Activated CD8-positive, alpha-beta T cell treated with anti-CD3 and anti-CD28 coated beads, Interleukin-2, amount 10 ng/mL, durations not matched to agents 7 days and 5 days (primary cell): ENCODE data around the gene EDC3. TPM values are rescaled to one million over a fixed set of nuclear protein-coding genes. Genes with fewer than 3 reads are reported as not detected.

Source experiments
- ATAC-seq: fragments of 150-1000 bp; cut with Tn5 transposase; one replicate; pipeline ENCODE4 v1.10.0; 2021; ENCODE audit warnings: moderate library complexity
- CTCF ChIA-PET: fragments of 350-600 bp; sonication (Branson Sonifier 250); formaldehyde crosslinking; loops from one replicate; lab custom pipeline; 2021; ENCODE audit warnings: antibody characterized with exemption; lab: Charles Lee
- POLR2A ChIA-PET: fragments of 350-600 bp; sonication (Branson Sonifier 250); formaldehyde crosslinking; loops from one replicate; lab custom pipeline; 2021; ENCODE audit warnings: antibody characterized with exemption; lab: Charles Lee
- DNase-seq: peaks from one replicate; pipeline ENCODE4 v3.0.0-alpha.2; 2020
- H3K27ac Mint-ChIP-seq: one replicate; pipeline ENCODE4 v1.8.0; 2021; ENCODE audit warnings: mild to moderate bottlenecking, mixed read lengths
- H3K27me3 Mint-ChIP-seq: one replicate; pipeline ENCODE4 v1.8.0; 2021; ENCODE audit warnings: low read depth, mixed read lengths
- H3K36me3 Mint-ChIP-seq: one replicate; pipeline ENCODE4 v1.8.0; 2021; ENCODE audit warnings: low read depth, mixed read lengths
- H3K4me1 Mint-ChIP-seq: one replicate; pipeline ENCODE4 v1.8.0; 2021; ENCODE audit warnings: low read depth, mixed read lengths
- H3K4me3 Mint-ChIP-seq: one replicate; pipeline ENCODE4 v1.8.0; 2021; ENCODE audit warnings: mild to moderate bottlenecking, mixed read lengths
- H3K9me3 Mint-ChIP-seq: one replicate; pipeline ENCODE4 v1.8.0; 2022; ENCODE audit warnings: mixed read lengths; ENCODE audit not compliant: insufficient read depth
- total RNA-seq, 2 experiments: library from RNA; stranded (reverse); gene quantifications; one replicate each; pipeline ENCODE4 v1.2.3, GENCODE V29; 2021

EDC3 gene
- total RNA-seq, 2 experiments from 2014 or later, result 40.4 to 41.6 TPM

- no peaks in the 10 kb centered on the region for H3K9me3 Mint-ChIP-seq
- no peak overlapping the region for H3K4me3 Mint-ChIP-seq
- H3K36me3 Mint-ChIP-seq, result peaks cover 5% of the 10 kb centered on the region
- H3K4me1 Mint-ChIP-seq, result peaks cover 6% of the 10 kb centered on the region
- DNase-seq (no peak), ATAC-seq (no peak)
- no peak overlapping the region for H3K27ac Mint-ChIP-seq
- POLR2A ChIA-PET, result no interaction called here
- CTCF ChIA-PET, result interaction anchor here (0.8 to 19.3 kb wide), 4 partner anchors 11 to 120 kb away, joined by 3 to 508 read pairs (median 12); no protein-coding TSS in a partner anchor
- no peaks in the 10 kb centered on the region for H3K27me3 Mint-ChIP-seq
Measured at GRCh38 chr15:74646480-74646879, 49.3 kb downstream of the EDC3 start.

- POLR2A ChIA-PET, result no interaction called here
- ATAC-seq (no peak), DNase-seq (no peak)
- Mint-ChIP-seq H3K4me3 (no peak overlapping the region), H3K4me1 (peaks cover 6% of the 10 kb centered on the region), H3K36me3 (peaks cover 11% of the 10 kb centered on the region), H3K9me3 (no peaks in the 10 kb centered on the region), H3K27ac (no peak overlapping the region), H3K27me3 (no peaks in the 10 kb centered on the region)
- CTCF ChIA-PET, result interaction anchor here (1.3 to 19.3 kb wide), 4 partner anchors 9 to 156 kb away, joined by 3 to 508 read pairs (median 14); no protein-coding TSS in a partner anchor
Measured at GRCh38 chr15:74643665-74644204, 52.1 kb downstream of the EDC3 start.

- CTCF ChIA-PET, result interaction anchor here (1.3 to 19.3 kb wide), 3 partner anchors 10 to 156 kb away, joined by 3 to 508 read pairs (median 31); no protein-coding TSS in a partner anchor
- ATAC-seq, result no peak
Measured at GRCh38 chr15:74642734-74643664, 52.8 kb downstream of the EDC3 start.

GRCh38 chr15:74642348-74642733 lies 53.5 kb downstream of the EDC3 start:
- peaks cover 6% of the 10 kb centered on the region for H3K4me1 Mint-ChIP-seq
- POLR2A ChIA-PET, result no interaction called here
- DNase-seq, result no peak
- H3K4me3 Mint-ChIP-seq, result no peak overlapping the region
- peak overlapping the region; percentile 31 for H3K27ac Mint-ChIP-seq
- ATAC-seq, result no peak
- peaks cover 15% of the 10 kb centered on the region for H3K36me3 Mint-ChIP-seq
- CTCF ChIA-PET, result interaction anchor here (3.1 to 19.3 kb wide), 2 partner anchors 10 to 124 kb away, joined by 31 to 508 read pairs; no protein-coding TSS in a partner anchor
- no peaks in the 10 kb centered on the region for H3K27me3 Mint-ChIP-seq
- no peaks in the 10 kb centered on the region for H3K9me3 Mint-ChIP-seq

More at GRCh38 chr15:74642734-74643664, 52.8 kb downstream of the EDC3 start:
- POLR2A ChIA-PET, result no interaction called here
- no peaks in the 10 kb centered on the region for H3K9me3 Mint-ChIP-seq
- no peaks in the 10 kb centered on the region for H3K27me3 Mint-ChIP-seq
- peaks cover 6% of the 10 kb centered on the region for H3K4me1 Mint-ChIP-seq
- H3K27ac Mint-ChIP-seq, result peak overlapping the region; percentile 31
- peaks cover 13% of the 10 kb centered on the region for H3K36me3 Mint-ChIP-seq
- no peak for DNase-seq
- no peak overlapping the region for H3K4me3 Mint-ChIP-seq

- peaks cover 6% of the 10 kb centered on the region for H3K4me1 Mint-ChIP-seq
- DNase-seq (no peak), ATAC-seq (no peak)
- POLR2A ChIA-PET, result interaction anchor here (1.0 kb wide), 1 partner anchor 101 kb away, joined by 3 read pairs; the partner anchor contains the start of gene ARID3B
- H3K27ac Mint-ChIP-seq, result no peak overlapping the region
- no peak overlapping the region for H3K4me3 Mint-ChIP-seq
- no peaks in the 10 kb centered on the region for H3K27me3 Mint-ChIP-seq
- H3K9me3 Mint-ChIP-seq, result no peaks in the 10 kb centered on the region
- CTCF ChIA-PET, result interaction anchor here (1.0 to 19.3 kb wide), 5 partner anchors 9 to 260 kb away, joined by 3 to 508 read pairs (median 3); partner anchors contain the start of gene CYP1A1
- peaks cover 21% of the 10 kb centered on the region for H3K36me3 Mint-ChIP-seq
Measured at GRCh38 chr15:74641151-74641550, 54.7 kb downstream of the EDC3 start.

GRCh38 chr15:74636984-74637383 lies 58.8 kb downstream of the EDC3 start:
- Mint-ChIP-seq H3K27ac (no peak overlapping the region), H3K4me1 (peaks cover 2% of the 10 kb centered on the region), H3K4me3 (no peak overlapping the region), H3K9me3 (no peaks in the 10 kb centered on the region), H3K36me3 (peaks cover 32% of the 10 kb centered on the region), H3K27me3 (no peaks in the 10 kb centered on the region)
- DNase-seq (no peak), ATAC-seq (no peak)
- ChIA-PET POLR2A (interaction anchor here (0.6 to 1.2 kb wide), 2 partner anchors 20 to 133 kb away, joined by 3 to 4 read pairs; no protein-coding TSS in a partner anchor), CTCF (interaction anchor here (1.0 to 19.3 kb wide), 13 partner anchors 9 to 351 kb away, joined by 3 to 508 read pairs (median 12); partner anchors contain the start of genes CLK3, CSK and CYP1A1)

- ATAC-seq (peak; percentile 87), DNase-seq (peak; percentile 83)
- no peak overlapping the region for H3K4me3 Mint-ChIP-seq
- H3K27ac Mint-ChIP-seq, result no peak overlapping the region
- no peaks in the 10 kb centered on the region for H3K4me1 Mint-ChIP-seq
- no peaks in the 10 kb centered on the region for H3K27me3 Mint-ChIP-seq
- H3K9me3 Mint-ChIP-seq, result no peaks in the 10 kb centered on the region
- H3K36me3 Mint-ChIP-seq, result peaks cover 35% of the 10 kb centered on the region
- ChIA-PET POLR2A (interaction anchor here (0.9 to 2.4 kb wide), 3 partner anchors 18 to 142 kb away, joined by 3 to 8 read pairs (median 6); no protein-coding TSS in a partner anchor), CTCF (interaction anchor here (0.7 to 19.3 kb wide), 39 partner anchors 9 to 360 kb away, joined by 3 to 508 read pairs (median 4); partner anchors contain the start of genes CLK3, CSK, CYP1A1 and EDC3)
Measured at GRCh38 chr15:74635228-74635627, 60.6 kb downstream of the EDC3 start.

GRCh38 chr15:74633781-74634180 lies 62.0 kb downstream of the EDC3 start:
- Mint-ChIP-seq H3K9me3 (no peaks in the 10 kb centered on the region), H3K4me3 (no peak overlapping the region), H3K4me1 (no peaks in the 10 kb centered on the region), H3K36me3 (peaks cover 36% of the 10 kb centered on the region), H3K27me3 (no peaks in the 10 kb centered on the region), H3K27ac (no peak overlapping the region)
- ChIA-PET CTCF (interaction anchor here (0.9 to 19.3 kb wide), 24 partner anchors 8 to 361 kb away, joined by 3 to 508 read pairs (median 6); partner anchors contain the start of genes CLK3, CSK, CYP1A1 and EDC3), POLR2A (interaction anchor here (1.3 to 2.4 kb wide), 2 partner anchors 135 to 137 kb away, joined by 3 to 8 read pairs; no protein-coding TSS in a partner anchor)
- ATAC-seq (no peak), DNase-seq (no peak)

GRCh38 chr15:74632601-74633000 lies 63.2 kb downstream of the EDC3 start:
- ATAC-seq (no peak), DNase-seq (no peak)
- peaks cover 41% of the 10 kb centered on the region for H3K36me3 Mint-ChIP-seq
- H3K4me1 Mint-ChIP-seq, result peaks cover 6% of the 10 kb centered on the region
- no peaks in the 10 kb centered on the region for H3K27me3 Mint-ChIP-seq
- POLR2A ChIA-PET, result interaction anchor here (1.2 to 1.8 kb wide), 4 partner anchors 9 to 139 kb away, joined by 3 to 4 read pairs (median 4); partner anchors contain the start of gene ARID3B
- no peak overlapping the region for H3K27ac Mint-ChIP-seq
- H3K4me3 Mint-ChIP-seq, result no peak overlapping the region
- CTCF ChIA-PET, result interaction anchor here (0.6 to 19.3 kb wide), 31 partner anchors 9 to 937 kb away, joined by 3 to 508 read pairs (median 5); partner anchors contain the start of genes CLK3, CSK and CYP1A1
- no peaks in the 10 kb centered on the region for H3K9me3 Mint-ChIP-seq

GRCh38 chr15:74631935-74632560 lies 63.8 kb downstream of the EDC3 start:
- CTCF ChIA-PET, result interaction anchor here (0.6 to 19.3 kb wide), 36 partner anchors 9 to 937 kb away, joined by 3 to 508 read pairs (median 4); partner anchors contain the start of genes CLK3, CSK and CYP1A1
- DNase-seq (peak; percentile 75), ATAC-seq (peak; percentile 62)
- no peak overlapping the region for H3K4me3 Mint-ChIP-seq
- H3K27ac Mint-ChIP-seq, result no peak overlapping the region
- POLR2A ChIA-PET, result interaction anchor here (0.6 to 1.8 kb wide), 5 partner anchors 8 to 149 kb away, joined by 3 to 4 read pairs (median 4); partner anchors contain the start of gene ARID3B
- H3K36me3 Mint-ChIP-seq, result peaks cover 47% of the 10 kb centered on the region
- peaks cover 11% of the 10 kb centered on the region for H3K4me1 Mint-ChIP-seq
- no peaks in the 10 kb centered on the region for H3K9me3 Mint-ChIP-seq
- no peaks in the 10 kb centered on the region for H3K27me3 Mint-ChIP-seq
